PC-9 (cell line): ENCODE data around the gene BTBD10. TPM values are rescaled to one million over a fixed set of nuclear protein-coding genes. Genes with fewer than 3 reads are reported as not detected.

Source experiments
- BruUV-seq: library from RNA; stranded (reverse); fragments of 400-500 nt; replicated peaks from 2 replicates; lab custom pipeline; 2021; lab: Mats Ljungman, UMichigan
- CTCF ChIA-PET: fragments of 300-600 bp; sonication (Branson Sonifier 250); formaldehyde crosslinking; loops from one replicate; lab custom pipeline; 2022; ENCODE audit warnings: antibody characterized with exemption; lab: Charles Lee
- POLR2A ChIA-PET: fragments of 300-600 bp; sonication (Branson Sonifier 250); formaldehyde crosslinking; loops from one replicate; lab custom pipeline; 2022; ENCODE audit warnings: antibody characterized with exemption; ENCODE audit not compliant: unreplicated experiment; lab: Charles Lee
- DNase-seq, 2 experiments: peaks; one replicate each; pipeline versions ENCODE4 v3.0.0 to v3.0.0-alpha.2; 2015 to 2022; ENCODE audit warnings: mixed read lengths in 1 of 2
- H2AFZ ChIP-seq: fragments of 200-600 bp; sonication (generic); 2 replicates; pipeline ENCODE4 v1.8.1; 2017; ENCODE audit warnings: antibody characterized with exemption
- H3F3A ChIP-seq: fragments of 200-600 bp; sonication (generic); 2 replicates; pipeline ENCODE4 v1.8.1; 2017; ENCODE audit warnings: antibody characterized with exemption, mild to moderate bottlenecking, low read depth; ENCODE audit not compliant: insufficient read depth
- H3K27ac ChIP-seq: fragments of 200-600 bp; sonication (generic); 2 replicates; pipeline ENCODE4 v1.6.1; 2016; ENCODE audit warnings: mixed run types
- H3K27me3 ChIP-seq: fragments of 200-600 bp; sonication (generic); 2 replicates; pipeline ENCODE4 v1.6.1; 2016; ENCODE audit warnings: low read depth, mixed run types; ENCODE audit not compliant: insufficient read depth
- H3K36me3 ChIP-seq: fragments of 200-600 bp; sonication (generic); 2 replicates; pipeline ENCODE4 v1.6.1; 2016; ENCODE audit warnings: low read depth, mixed run types
- H3K4me1 ChIP-seq: fragments of 200-600 bp; sonication (generic); replicated peaks from 2 replicates; pipeline ENCODE4 v1.6.1; 2016; ENCODE audit warnings: mixed run types; ENCODE audit not compliant: insufficient read depth
- H3K4me2 ChIP-seq: fragments of 200-600 bp; sonication (generic); 2 replicates; pipeline ENCODE4 v1.6.1; 2017; ENCODE audit warnings: mixed run types
- H3K4me3 ChIP-seq: fragments of 200-600 bp; sonication (generic); 2 replicates; pipeline ENCODE4 v1.6.1; 2016; ENCODE audit warnings: mixed run types
- H3K79me2 ChIP-seq: fragments of 200-600 bp; sonication (generic); 2 replicates; pipeline ENCODE4 v1.6.1; 2017; ENCODE audit warnings: low read depth, mixed run types
- H3K9me2 ChIP-seq: fragments of 200-600 bp; sonication (generic); 2 replicates; pipeline ENCODE4 v1.8.1; 2017; ENCODE audit warnings: mild to moderate bottlenecking; ENCODE audit not compliant: insufficient read depth
- H3K9me3 ChIP-seq: fragments of 200-600 bp; sonication (generic); 2 replicates; pipeline ENCODE4 v1.8.1; 2016; ENCODE audit warnings: low read depth; ENCODE audit not compliant: insufficient read depth
- H4K20me1 ChIP-seq: fragments of 200-600 bp; sonication (generic); 2 replicates; pipeline ENCODE4 v1.8.1; 2017; ENCODE audit not compliant: insufficient read depth
- CTCF ChIP-seq: fragments of 200-600 bp; sonication (generic); conservative IDR thresholded peaks from 2 replicates; pipeline ENCODE4 v1.6.1; 2017; ENCODE audit warnings: mixed run types, antibody characterized with exemption, mild to moderate bottlenecking, moderate library complexity
- EZH2 ChIP-seq: fragments of 200-600 bp; sonication (generic); IDR thresholded peaks from 2 replicates; pipeline ENCODE4 v1.8.0; 2017; ENCODE audit warnings: antibody characterized with exemption, low read depth
- intact Hi-C: fragments of 100-400 bp; cut with micrococcal nuclease; formaldehyde crosslinking; loops from one replicate; pipeline ENCODE4 v1.10.0; 2022; ENCODE audit not compliant: unreplicated experiment
- total RNA-seq: library from RNA; stranded (reverse); gene quantifications from 2 replicates; pipeline ENCODE4 v1.2.3, GENCODE V29; 2021

Gene BTBD10
- total RNA-seq, 1 experiment from 2014 or later, result 16.5 TPM

GRCh38 chr11:13378316-13378715 lies 84.7 kb downstream of the BTBD10 start:
- Histone ChIP-seq H3K36me3 (no peaks in the 10 kb centered on the region), H3K4me2 (no peak overlapping the region), H4K20me1 (no peaks in the 10 kb centered on the region), H3K27ac (no peak overlapping the region), H3K27me3 (no peaks in the 10 kb centered on the region), H3K9me3 (no peaks in the 10 kb centered on the region), H3K4me1 (no peaks in the 10 kb centered on the region), H3K9me2 (no peaks in the 10 kb centered on the region), H3K4me3 (no peak overlapping the region), H2AFZ (no peak overlapping the region), H3K79me2 (no peaks in the 10 kb centered on the region), H3F3A (no peaks in the 10 kb centered on the region)
- no TSS peak for BruUV-seq
- intact Hi-C loops, result no loop called here
- CTCF ChIA-PET, result no interaction called here
- TF ChIP-seq CTCF (no peak), EZH2 (no peak)
- POLR2A ChIA-PET, result no interaction called here
- no peak for DNase-seq

GRCh38 chr11:13376838-13377237 lies 86.2 kb downstream of the BTBD10 start:
- BruUV-seq, result no TSS peak
- TF ChIP-seq CTCF (no peak), EZH2 (no peak)
- Histone ChIP-seq H3K36me3 (no peaks in the 10 kb centered on the region), H3K27ac (no peak overlapping the region), H3K4me1 (no peaks in the 10 kb centered on the region), H3K9me2 (no peaks in the 10 kb centered on the region), H4K20me1 (no peaks in the 10 kb centered on the region), H3K4me3 (no peak overlapping the region), H3K9me3 (no peaks in the 10 kb centered on the region), H3K79me2 (no peaks in the 10 kb centered on the region), H2AFZ (no peak overlapping the region), H3K27me3 (no peaks in the 10 kb centered on the region), H3F3A (no peaks in the 10 kb centered on the region), H3K4me2 (no peak overlapping the region)
- ChIA-PET CTCF (no interaction called here), POLR2A (no interaction called here)
- intact Hi-C loops, result no loop called here
- DNase-seq, result no peak

- TF ChIP-seq CTCF (no peak), EZH2 (no peak)
- H3K4me3 ChIP-seq, result no peak overlapping the region
- no peaks in the 10 kb centered on the region for H3K9me2 ChIP-seq
- H3F3A ChIP-seq, result no peaks in the 10 kb centered on the region
- intact Hi-C loops, result no loop called here
- CTCF ChIA-PET, result no interaction called here
- no peaks in the 10 kb centered on the region for H3K27me3 ChIP-seq
- no TSS peak for BruUV-seq
- H3K4me2 ChIP-seq, result no peak overlapping the region
- no peaks in the 10 kb centered on the region for H3K36me3 ChIP-seq
- no peak overlapping the region for H3K27ac ChIP-seq
- no peak for DNase-seq
- no peaks in the 10 kb centered on the region for H3K79me2 ChIP-seq
- H3K9me3 ChIP-seq, result no peaks in the 10 kb centered on the region
- H3K4me1 ChIP-seq, result no peaks in the 10 kb centered on the region
- H4K20me1 ChIP-seq, result no peaks in the 10 kb centered on the region
- POLR2A ChIA-PET, result no interaction called here
- H2AFZ ChIP-seq, result no peak overlapping the region
Observed at GRCh38 chr11:13376402-13376801, 86.6 kb downstream of the BTBD10 start.
